ENCODE data around the gene STRIP1.
"Not testable (repeated sequence)": the region's sequence is repeated elsewhere in the genome, so short reads cannot be mapped to it uniquely, and the experiment has no call there.

The STRIP1 gene

DNA sequence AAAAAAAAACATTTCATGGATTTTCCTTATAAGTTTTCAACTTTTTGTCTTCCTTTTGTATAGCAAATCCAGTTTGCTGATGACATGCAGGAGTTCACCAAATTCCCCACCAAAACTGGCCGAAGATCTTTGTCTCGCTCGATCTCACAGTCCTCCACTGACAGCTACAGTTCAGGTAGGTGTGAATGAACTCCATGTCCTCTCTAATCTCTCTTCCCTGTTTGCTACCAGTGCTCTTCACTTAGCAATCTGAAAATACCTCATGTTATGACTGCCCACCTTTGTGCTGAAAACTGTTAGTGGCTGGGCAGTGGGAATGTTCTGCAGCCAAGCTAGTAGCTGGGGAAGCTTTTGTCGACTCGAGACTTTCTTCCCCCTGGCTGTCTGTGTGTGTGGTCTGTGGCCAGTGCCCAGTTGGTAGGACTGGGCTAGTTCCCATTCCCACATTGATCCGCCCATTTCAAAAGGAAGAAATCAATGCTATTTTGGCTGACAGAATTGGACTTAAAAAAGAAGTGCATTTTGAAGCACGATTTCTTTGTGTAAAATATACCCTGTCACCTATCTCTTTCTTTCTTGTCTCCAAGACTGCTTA, 25.4 kb upstream of the STRIP1 start:
- no peak for DNase-seq (ENCODE audit: low read depth in 2 of 2)

DNA sequence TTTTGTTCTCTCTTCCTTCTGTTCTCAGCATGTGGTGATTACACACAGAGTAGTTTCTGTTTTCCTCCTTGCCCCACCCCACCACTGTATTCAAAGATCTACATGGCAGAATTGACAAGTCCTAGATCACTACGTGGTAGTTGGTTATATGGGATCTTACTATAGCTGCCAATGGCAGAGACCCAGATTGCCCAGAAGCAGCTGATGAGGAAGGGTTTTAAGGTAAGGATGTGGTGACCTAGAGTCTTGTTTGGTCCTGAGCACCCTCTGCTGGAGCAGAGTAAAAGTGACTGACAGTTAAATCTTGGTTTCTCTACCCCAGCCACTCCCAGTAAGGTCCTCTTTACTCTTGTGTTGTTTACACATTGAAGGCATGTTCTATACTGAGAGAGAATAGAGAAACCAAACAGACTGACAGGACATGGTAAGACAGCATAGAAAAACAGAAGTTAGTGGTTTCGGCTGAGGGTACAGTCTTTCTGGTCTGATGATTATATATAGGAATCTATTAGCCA, 22.8 kb upstream of the STRIP1 start:
- DNase-seq (ENCODE audit: low read depth in 2 of 2), result no peak

DNA sequence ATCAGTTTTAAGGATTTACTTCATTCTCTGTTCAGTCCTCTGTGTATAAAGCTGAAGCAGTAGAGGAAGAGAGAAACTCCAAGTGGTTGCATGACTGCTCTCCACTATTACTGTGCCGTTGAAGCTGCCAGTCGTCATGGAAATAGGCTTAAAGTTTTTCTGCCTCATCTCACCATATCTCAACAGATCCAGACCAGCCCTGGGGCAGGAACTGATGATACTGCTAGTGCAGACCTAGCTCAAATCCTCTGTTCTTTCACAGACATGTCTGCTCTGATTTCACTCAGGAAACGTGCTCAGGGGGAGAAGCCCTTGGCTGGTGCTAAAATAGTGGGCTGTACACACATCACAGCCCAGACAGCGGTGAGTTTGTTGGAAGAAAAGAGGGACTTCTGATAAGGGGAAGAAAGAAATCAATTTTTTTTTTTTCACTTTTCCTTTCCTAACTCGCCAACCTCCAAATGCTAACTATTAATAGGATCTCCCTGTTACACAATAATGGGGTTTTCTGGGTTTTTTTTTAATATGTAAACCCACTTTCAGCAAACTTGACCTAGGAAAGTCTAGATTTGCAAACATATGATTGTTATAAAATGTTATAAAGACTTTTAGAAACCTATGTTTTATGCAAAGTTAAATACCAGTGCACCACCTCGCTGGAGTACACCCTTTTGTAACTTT, 22.2 kb upstream of the STRIP1 start:
- DNase-seq (ENCODE audit: low read depth in 2 of 2), result no peak

DNA sequence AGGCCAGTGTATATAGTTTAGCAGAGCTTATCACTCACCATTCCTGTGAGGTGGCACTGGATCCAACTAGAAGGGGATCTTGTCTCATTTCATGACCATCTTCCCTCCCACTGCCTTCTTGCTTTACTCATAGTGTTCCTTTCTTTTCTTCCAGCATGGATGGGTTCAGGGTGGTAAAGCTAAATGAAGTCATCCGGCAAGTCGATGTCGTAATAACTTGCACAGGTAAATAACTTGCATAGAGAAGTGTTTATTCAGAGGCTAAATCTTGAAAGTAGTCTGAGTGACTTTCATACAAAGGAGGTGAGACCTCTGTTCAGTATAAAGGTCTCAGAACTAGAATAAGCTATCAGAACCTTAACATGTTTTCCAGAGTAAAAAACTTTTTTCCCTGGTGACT, 16.6 kb upstream of the STRIP1 start:
- no peak for DNase-seq (ENCODE audit: low read depth in 2 of 2)

DNA sequence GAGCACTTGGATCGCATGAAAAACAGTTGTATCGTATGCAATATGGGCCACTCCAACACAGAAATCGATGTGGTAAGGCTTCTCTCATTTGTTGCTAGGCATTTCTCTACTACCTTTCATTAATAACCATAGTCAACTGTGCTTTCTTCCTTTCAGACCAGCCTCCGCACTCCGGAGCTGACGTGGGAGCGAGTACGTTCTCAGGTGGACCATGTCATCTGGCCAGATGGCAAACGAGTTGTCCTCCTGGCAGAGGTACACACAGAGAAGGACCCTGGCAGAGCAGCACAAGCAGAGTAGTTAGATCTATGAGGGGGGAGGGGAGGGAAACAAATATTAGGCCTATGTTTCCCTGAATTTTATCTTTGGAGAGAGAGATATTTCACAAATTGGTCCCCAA, 16.0 kb upstream of the STRIP1 start:
- no peak for DNase-seq (ENCODE audit: low read depth in 2 of 2)

DNA sequence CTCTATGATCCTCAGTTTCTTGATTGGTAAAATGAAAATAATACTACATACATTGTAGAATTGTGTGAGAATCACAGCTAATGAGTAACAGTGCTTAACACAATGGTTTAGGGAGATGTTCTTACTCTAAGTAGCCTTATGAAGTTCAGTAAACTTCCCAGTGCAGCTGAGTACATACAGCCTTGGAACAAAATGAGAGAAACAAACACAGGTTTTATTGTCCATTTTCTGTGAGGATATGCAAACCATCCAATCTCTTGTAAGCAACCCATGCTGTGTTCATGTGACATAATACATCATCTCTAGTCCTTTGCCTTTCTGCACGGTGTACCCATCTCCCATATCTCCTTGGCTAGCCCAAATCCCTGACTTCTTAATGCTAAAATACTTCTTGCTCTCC, 14.7 kb upstream of the STRIP1 start:
- DNase-seq (ENCODE audit: low read depth in 2 of 2), result no peak

DNA sequence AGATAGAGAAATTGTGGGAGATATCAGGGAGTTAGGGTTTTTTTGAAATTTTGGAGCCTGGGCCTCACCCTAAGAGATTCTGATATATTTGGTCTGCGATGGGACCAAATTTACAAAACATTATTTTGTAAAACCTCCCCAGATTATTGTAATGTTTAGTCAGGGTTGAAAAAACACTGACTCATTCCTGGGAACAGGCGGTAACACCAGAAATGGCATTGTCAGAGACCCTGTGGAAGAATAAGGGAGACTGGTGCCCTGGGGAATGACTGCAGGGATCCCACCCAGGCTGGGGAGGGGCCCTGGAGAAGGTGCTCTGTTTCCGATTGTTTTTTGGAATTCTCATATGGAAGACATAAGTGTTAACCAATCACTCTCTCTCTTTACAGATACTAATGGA, 13.1 kb upstream of the STRIP1 start:
- no peak for DNase-seq (ENCODE audit: low read depth in 2 of 2)

DNA sequence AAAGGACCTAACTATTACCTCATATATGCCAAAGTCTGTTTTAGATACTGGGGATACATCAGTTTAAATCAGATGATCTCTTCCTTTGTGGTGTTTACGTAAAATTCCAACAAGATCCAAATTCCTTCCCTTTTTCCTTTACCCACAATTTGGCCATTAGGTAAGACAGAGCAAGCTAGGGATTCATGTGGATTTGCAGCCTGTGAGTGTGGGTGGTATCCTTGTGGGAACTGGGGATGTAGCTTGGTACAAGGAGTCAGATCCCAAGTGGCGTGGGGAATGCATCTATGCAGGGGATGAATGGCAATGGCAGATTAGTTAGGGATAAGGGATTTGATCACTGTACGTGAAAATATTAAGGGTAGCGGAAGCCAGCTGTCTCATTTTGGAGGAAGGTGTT, 9.8 kb upstream of the STRIP1 start:
- no peak for DNase-seq (ENCODE audit: low read depth in 2 of 2)

DNA sequence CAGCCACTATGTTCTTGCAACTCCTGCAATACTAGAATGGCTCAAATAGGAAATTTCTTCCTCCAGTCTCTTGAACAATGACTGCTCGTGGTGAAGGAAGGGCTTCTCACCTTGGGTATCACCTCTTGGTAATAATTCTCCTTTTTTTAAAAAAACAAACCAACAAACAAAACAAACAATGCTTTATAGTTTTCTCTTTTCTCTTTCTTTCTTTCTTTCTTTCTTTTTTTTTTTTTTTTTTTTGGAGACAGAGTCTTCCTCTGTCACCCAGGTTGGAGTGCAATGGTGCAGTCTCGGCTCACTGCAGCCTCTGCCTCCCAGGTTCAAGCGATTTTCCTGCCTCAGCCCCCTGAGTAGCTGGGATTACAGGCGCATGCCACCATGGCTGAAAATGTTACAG, 3.7 kb upstream of the STRIP1 start:
- DNase-seq (ENCODE audit: low read depth in 2 of 2), result not testable (repeated sequence)

DNA sequence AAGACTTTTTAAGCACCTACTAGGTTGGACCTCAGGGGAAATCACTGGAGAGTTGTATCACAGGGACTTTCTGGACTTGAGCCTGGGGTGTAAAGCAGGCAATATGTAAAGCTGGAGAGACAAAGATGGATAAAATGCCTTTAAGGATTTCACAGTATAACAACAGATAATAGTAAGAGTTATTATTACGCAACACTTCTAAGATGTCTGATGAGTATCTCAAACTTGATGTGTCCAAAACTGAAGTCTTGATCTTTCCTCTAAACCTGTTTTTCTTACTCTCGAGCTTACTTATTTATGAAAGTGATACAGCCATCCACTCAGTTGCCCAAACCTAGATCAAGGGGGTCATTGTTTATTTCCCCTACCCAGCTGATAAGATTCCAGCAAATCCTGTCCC, 2.1 kb upstream of the STRIP1 start:
- no peak for DNase-seq (ENCODE audit: low read depth in 2 of 2)

DNA sequence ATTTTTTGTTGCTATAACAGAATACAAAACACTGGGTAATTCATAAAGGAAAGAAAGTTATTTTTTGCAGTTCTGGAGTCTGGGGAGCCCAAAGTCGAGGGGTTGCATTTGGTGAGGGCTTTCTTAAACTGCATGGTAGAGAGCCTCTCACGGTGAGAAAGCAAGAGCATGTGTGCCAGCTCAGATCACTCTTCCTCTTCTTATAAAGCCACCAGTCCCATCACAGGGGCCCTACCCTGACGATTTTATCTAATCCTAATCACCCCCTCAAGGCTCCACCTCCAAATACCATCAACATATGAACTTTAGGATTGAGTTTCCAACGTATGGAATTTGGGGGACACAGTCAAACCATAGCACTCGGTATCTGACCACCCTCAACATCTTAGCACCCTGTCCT, 1.0 kb upstream of the STRIP1 start:
- DNase-seq (ENCODE audit: low read depth in 2 of 2), result no peak

DNA sequence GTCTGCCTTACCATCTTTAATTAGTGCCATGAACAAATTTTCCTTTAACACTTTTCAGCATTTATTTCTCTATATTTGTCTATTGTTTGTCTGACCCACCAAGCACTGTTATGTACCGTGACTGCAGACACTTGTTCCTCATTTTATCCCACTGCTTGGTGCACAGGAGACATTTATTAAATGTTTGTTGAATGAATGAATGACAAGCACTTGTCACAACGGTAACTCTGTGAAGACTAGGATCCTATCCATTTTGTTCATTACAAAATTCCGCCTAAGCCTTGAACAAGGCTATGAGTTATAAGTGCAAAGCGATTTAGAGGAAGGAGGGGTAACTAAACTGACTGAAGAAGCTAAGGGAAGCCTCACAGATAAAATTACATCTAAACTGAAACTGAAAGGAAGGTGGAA, 379 bp upstream of the STRIP1 start:
- DNase-seq (ENCODE audit: low read depth in 2 of 2), result no peak

DNA sequence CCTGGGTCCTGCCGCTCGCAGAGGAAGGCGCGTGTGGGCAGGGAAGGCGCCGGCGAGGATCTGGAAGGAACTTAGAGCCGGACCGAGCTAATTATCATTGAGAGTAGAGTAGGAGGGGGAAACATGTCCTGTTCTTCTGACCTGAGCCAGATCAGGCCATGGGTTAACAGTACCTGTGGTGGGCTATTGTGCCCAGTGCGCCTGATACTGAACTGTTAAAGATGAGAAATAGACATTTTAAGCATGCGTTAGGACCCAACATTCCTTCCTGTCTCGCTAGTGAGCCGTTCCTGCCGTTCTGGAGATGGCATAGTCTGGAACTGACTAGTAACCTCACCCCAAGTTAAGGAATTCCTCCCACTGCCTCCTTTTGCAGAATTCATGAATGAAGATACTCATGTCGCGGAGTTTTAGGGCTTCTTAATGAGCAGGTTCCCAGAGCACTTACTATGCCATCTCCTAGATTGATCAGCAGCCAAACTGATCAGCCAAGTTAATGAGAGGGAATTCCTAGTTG, 870 bp downstream of the STRIP1 start:
- DNase-seq (ENCODE audit: low read depth in 2 of 2), result no peak

DNA sequence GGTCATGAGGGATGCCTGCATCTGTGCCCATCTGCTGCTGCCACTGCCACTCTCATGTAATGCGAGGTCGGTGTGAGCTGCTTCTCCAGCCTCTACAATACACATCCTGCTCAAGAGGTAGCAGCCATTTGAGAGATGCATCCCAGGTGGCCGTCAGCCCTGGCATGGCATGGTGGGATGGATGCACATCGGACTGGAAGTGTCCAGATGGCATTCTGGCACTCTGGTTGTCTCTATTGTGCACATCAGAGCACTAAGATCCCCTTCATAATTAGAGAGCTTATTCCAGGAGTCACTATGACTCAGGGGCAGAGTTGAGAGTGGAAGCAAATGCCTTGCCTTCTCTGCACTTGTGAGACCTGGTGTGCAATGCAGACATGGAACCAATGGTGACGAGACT, 3.8 kb downstream of the STRIP1 start:
- DNase-seq (ENCODE audit: low read depth in 2 of 2), result no peak

DNA sequence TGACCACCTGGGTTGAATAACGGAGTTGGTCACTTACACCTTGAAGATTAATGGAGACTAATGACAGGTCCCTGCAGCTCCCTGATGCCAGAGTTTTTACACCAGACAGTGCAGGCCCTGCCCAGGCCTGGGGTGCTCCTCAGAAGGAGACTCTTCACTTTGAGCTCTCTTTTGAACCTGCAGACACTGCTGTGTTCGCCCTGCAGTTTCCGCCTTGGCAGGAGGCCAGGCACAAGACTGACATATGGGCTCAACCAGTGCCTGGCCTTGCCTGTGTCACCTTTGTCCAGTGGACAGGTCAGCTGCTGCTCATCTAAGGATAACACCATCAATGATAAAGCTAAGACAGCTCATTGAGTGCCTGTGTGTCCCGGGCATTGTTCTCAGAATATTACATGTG, 5.2 kb downstream of the STRIP1 start:
- DNase-seq (ENCODE audit: low read depth in 2 of 2), result no peak

DNA sequence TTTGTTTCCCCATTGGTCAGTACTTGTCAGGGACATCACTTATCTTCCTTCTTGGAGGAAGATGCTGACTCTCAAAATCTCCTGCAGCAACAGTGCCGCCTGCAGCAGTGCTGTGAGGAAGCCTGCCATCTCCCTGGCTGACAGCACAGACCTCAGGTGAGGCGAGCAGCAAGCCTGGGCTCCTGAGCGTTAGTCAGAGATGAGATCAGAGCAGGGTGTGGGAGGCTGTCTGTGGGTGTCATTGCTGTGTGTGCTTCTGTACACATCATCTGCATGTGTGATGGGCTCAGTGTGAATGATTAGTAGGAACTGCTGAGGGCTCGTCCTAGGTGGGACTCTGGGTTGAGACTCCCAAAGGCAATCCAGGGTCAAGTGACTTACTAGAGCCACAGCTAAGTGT, 6.1 kb downstream of the STRIP1 start:
- peak; percentile 9 to 39 for DNase-seq (ENCODE audit: low read depth in 2 of 2)

DNA sequence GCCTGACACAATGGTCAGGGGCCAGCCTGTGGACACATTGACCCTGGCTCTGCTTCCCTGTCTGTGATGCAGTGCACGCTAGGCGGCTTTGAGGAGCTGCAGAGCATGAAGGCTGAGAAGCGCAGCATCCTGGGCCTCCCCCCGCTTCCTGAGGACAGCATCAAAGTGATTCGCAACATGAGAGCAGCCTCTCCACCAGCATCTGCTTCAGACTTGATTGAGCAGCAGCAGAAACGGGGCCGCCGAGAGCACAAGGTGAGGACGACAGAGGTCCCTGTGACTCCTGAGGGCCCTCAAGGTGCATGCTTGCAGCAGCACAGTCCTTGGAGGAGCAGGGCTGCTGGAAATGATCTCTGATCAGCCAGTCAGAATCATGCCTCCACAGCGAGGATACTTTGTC, 8.6 kb downstream of the STRIP1 start:
- DNase-seq (ENCODE audit: low read depth in 2 of 2), result no peak

DNA sequence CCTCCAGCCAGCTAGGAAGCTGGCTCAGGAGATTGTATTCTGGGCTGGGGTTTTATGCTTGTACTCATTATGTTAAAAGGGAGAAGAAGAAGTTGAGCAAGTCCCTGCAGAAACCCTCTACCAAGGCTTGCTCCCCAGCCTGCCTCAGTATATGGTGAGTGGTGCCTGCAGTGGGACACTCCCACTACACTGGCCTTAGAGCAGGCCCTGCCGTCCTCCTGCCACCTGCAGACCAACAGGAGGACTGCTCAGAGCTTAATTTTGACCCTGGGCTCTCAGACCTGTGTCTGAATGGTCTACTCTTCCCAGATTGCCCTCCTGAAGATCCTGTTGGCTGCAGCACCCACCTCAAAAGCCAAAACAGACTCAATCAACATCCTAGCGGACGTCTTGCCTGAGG, 13.0 kb downstream of the STRIP1 start:
- no peak for DNase-seq (ENCODE audit: low read depth in 2 of 2)

DNA sequence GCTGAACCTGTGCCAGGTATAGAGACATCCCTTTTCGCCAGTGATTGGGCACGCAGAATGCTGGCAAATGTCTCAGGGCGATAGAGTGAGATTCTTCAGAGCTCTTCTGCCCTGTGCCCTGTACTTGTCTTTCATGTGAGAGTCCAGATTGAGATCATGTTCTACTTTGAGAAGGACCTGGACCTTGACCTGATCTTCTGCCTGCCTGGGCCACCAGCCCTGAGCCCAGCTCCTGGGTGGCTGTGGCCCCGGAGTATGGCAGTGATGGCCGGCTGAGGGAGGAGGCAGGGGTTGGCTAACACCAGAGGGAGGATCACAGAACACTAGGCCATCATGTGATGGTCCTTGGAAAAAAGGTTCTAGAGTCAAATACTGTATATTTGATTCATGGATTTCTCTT, 13.8 kb downstream of the STRIP1 start:
- DNase-seq (ENCODE audit: low read depth in 2 of 2), result no peak

DNA sequence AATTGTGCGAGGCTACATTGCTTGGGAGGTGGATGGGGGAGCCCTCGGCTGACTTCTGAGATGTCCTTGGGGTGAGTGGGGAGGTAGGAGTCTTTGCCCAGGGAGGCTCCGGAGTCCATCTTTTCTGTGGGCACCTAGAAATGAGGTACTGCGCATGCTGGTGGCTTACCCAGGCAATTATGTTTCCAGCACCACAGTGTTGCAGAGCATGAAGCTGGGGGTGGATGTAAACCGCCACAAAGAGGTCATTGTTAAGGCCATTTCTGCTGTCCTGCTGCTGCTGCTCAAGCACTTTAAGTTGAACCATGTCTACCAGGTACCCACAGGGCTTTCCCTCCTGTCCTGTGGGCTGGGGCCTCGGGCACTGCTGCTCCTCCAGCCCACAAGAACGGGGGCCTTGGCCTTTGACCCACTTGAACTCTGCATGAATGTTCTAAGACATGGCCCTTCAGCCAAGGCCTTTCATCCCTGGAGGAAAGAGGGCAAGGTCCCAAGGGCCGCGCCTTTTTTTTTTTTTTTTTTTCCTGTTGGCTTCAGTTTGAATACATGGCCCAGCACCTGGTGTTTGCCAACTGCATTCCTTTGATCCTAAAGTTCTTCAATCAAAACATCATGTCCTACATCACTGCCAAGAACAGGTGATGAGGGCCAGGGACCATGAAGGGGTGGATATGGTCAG, 14.6 kb downstream of the STRIP1 start:
- DNase-seq (ENCODE audit: low read depth in 2 of 2), result no peak

DNA sequence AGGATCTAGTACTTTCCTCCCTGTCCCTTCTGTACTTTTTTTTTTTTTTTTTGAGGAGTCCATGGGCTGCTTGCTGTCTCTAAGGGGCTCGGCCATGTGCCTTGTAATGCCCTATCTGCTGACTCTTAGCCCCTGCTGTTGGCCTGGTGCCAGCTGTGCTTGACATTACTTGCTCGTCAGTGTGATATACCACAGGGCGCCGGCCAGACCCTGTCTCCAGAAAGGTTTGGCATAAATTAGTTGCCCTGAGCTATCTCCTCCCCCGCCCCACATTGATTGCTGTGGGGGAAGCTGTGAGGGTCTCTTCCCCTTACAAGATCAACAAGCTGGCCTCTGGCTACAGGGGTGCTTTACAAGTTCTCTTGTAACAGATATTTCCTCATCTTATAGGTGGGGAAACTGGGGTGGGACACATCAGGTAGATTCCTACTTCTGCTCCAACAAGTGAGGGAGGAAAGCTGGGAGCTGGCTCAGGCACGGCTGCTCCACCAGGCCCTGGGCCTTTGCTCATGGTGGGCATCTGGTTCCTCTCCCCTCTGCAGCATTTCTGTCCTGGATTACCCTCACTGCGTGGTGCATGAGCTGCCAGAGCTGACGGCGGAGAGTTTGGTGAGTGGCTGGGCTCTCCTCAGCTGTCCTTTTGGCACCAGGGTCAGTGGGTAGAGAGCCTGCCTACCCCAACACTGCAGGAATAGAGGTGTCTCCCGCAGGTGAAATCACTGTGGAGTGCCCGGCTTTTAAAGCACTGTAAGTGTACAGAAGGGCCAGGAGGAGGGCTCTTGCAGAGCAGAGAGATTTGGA, 15.6 kb downstream of the STRIP1 start:
- no peak for DNase-seq (ENCODE audit: low read depth in 2 of 2)

DNA sequence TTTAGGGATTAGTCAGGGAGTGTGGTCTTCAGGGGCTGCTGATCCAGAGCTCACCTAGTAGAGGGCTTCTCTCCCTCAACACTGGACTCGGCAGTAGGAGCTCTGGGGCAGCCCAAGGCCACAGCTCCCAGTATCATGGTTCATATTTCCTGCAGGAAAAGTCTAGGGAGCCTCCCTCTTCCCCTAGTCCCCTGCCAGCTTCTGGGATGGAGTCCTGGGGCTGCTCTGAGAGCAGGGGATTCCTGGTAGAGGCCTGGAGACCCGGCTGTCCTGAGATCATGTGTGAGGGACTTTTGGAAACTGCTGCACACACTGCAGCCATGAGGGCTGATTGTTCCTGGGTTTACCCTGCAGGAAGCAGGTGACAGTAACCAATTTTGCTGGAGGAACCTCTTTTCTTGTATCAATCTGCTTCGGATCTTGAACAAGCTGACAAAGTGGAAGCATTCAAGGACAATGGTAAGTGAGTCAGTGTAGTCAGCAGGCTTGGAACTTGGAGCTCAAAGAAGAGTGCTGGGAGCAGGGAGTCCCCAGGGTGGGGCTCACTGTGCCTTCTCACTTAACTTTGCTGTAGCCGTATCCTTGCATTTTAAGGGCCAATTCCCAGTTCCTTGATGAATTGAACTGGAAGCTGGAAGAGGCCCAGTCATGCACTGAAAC, 16.3 kb downstream of the STRIP1 start:
- no peak for DNase-seq (ENCODE audit: low read depth in 2 of 2)
